HL-60 (cell line): ENCODE measurements around the gene CTRB2.

Source experiments
- CTCF ChIP-seq: IDR thresholded peaks from one replicate; pipeline ENCODE4 v1.5.1; 2011; ENCODE audit warnings: low read length, control low read depth, inconsistent platforms; ENCODE audit not compliant: insufficient read depth
- REST ChIP-seq: IDR thresholded peaks from 2 replicates; pipeline ENCODE4 v1.6.1; 2012; ENCODE audit warnings: low read depth; ENCODE audit not compliant: insufficient replicate concordance
- SPI1 ChIP-seq: IDR thresholded peaks from 2 replicates; pipeline ENCODE4 v1.6.1; 2012; ENCODE audit warnings: low read depth, mild to moderate bottlenecking, borderline replicate concordance

GRCh38 chr16:75243667-75244224, 36.8 kb upstream of the CTRB2 start:
- no peak for TF ChIP-seq CTCF
- TF ChIP-seq REST, result no peak
- no peak for TF ChIP-seq SPI1
